ENCODE data around the gene ERCC5.

DNA sequence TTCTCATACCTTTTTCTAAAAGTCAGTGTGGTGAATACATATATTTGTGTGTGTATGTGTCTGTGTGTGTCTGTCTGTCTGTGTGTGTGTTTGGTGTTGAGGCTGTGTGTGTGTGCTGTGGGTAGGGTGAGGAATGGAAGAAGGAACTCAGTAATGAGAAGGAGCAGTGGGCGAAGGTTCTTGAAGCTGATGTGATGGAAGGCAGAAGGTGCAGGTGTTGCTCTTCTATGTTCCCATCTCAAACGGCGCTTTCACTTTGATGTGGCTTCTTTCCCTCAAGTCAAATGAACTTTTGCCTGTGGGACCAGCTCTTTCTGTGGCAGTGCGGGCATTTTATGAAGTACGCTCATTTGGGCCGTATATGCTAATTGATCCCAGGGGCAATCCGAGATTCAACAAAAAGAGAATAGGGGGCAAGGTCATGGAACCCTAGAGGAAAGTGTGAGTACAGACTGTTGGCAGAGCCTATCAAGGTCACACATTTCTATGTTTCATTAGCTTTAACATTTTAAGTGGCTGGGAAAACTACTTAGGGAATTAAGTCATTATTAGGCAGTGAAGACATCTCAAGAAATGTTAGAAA is 31.7 kb upstream of the ERCC5 start:
- TF ChIP-seq CTCF (IDR thresholded peaks at IDR 0.05) (no peak), POLR2A (IDR thresholded peaks at IDR 0.05) (no peak)
